Pancreas (tissue), 10 donors: ENCODE data around the gene ZNF766. TPM values are rescaled to one million over a fixed set of nuclear protein-coding genes. Genes with fewer than 3 reads are reported as not detected.
A peak's percentile ranks its signal among the peaks of the same experiment; 100 is the strongest.

Source experiments
- ATAC-seq, 4 donors: fragments of 200-7000 bp; cut with Tn5 transposase; one replicate each; pipeline versions ENCODE4 v1.8.0 to v1.9.1; 2020; ENCODE audit warnings: mild to moderate bottlenecking in 4 of 4, moderate library complexity in 4 of 4
- DNase-seq, 6 donors: peaks; one replicate each; pipeline ENCODE4 v3.0.0-alpha.2; 2020
- FAIRE-seq: peaks from 2 replicates; lab custom pipeline; 2012; peaks lifted over from hg19 to GRCh38; lab: Jason Lieb, UNC
- H3K27ac ChIP-seq, 4 donors: fragments of 200-600 bp; sonication (generic); 1 replicate in 3 of 4; 2 replicates in 1 of 4; pipeline versions ENCODE4 v1.5.0 to v1.8.0; 2020
- H3K27me3 ChIP-seq, 4 donors: fragments of 200-600 bp; one replicate each; pipeline ENCODE4 v1.8.0; 2021
- H3K36me3 ChIP-seq, 3 donors: fragments of 200-600 bp; sonication (generic) in 1 of 3; one replicate each; pipeline versions ENCODE4 v1.5.0 to v1.8.0; 2020 to 2021
- H3K4me1 ChIP-seq, 3 donors: fragments of 200-600 bp; one replicate each; pipeline ENCODE4 v1.8.0; 2021
- H3K4me3 ChIP-seq, 4 donors: fragments of 200-600 bp; sonication (generic) in 2 of 4; one replicate each; pipeline versions ENCODE4 v1.5.0 to v1.8.0; 2020 to 2021
- H3K9me3 ChIP-seq, 4 donors: fragments of 200-600 bp; one replicate each; pipeline ENCODE4 v1.8.0; 2021
- CTCF ChIP-seq, 4 donors: fragments of 200-600 bp; sonication (generic) in 3 of 4; IDR thresholded peaks; one replicate each; pipeline versions ENCODE4 v1.5.0 to v1.8.0; 2021; ENCODE audit warnings: antibody characterized with exemption in 4 of 4
- WGBS, 2 donors: extraction: QIAGEN DNeasy Blood & Tissue Kit; methylation state at CpG; one replicate each; pipeline ENCODE4 v1.1.7; 2013; 5-methylcytosine and 5-hydroxymethylcytosine counted together
- intact Hi-C, 3 donors: fragments of 100-400 bp; cut with DNase I; formaldehyde crosslinking; loops; one replicate each; pipeline versions ENCODE4 v1.11.1 to v1.14.2; 2022
- polyA plus RNA-seq, 2 donors: library from polyadenylated mRNA; stranded (reverse); fragments of 200-250 nt; gene quantifications; one replicate each; pipeline ENCODE4 v1.2.3, GENCODE V29; 2013
- total RNA-seq, 6 donors: library from RNA; stranded (reverse); fragmentation: NEBNext Ultra II Directional in 4 of 6; extraction: Animal tissue kit (Norgen Biotek cat#: 25700) in 4 of 6; gene quantifications; one replicate each; pipeline versions ENCODE4 v1.2.1 to v1.2.4, GENCODE V29; 2021 to 2023
- donor health status: healthy with polysubstance abuse.
- donor health status: DM: no; HTN: no; CAD: no; lungs with moderate emphysema.
- donor health status: DM: no; HTN: no; CAD: no.
- donor health status: control.
- donor health status: control.
- donor health status: Bipolar disorder and iron deficiency.
- donor health status: DM: yes; HTN: yes; CAD: no.
- donor health status: DM: no; HTN: no; CAD: no.
- donor health status: DM: no; HTN: no; CAD: no.
- donor health status: DM: yes; HTN: yes; CAD: no.

ZNF766 gene
- total and polyA plus RNA-seq, 8 donors: 2.1 to 12.5 (median 6.4) TPM

GRCh38 chr19:52230685-52231084 lies 38.7 kb upstream of the ZNF766 start:
- intact Hi-C loops: no loop called here
- ATAC-seq (no peak), FAIRE-seq (no peak), DNase-seq (no peak)
- peaks cover 8 to 28% (median 11%) of the 10 kb centered on the region in 3 donors for H3K36me3 ChIP-seq
- no peaks in the 10 kb centered on the region for H3K27me3 ChIP-seq
- TF ChIP-seq CTCF (IDR thresholded peaks at IDR 0.05): no peak
- no peak overlapping the region for H3K4me3 ChIP-seq
- no peaks in the 10 kb centered on the region for H3K4me1 ChIP-seq
- no peak overlapping the region for H3K27ac ChIP-seq
- no peaks in the 10 kb centered on the region for H3K9me3 ChIP-seq
- 82 to 84% methylated on average over 1 of the region's 1 CpG for WGBS, 2 donors

GRCh38 chr19:52231154-52231910 lies 38.1 kb upstream of the ZNF766 start:
- ATAC-seq: peak in 2 of 4 donors; percentile 25 to 33
- intact Hi-C loops: no loop called here
- no peaks in the 10 kb centered on the region for H3K27me3 ChIP-seq

GRCh38 chr19:52234406-52234805 lies 35.0 kb upstream of the ZNF766 start:
- no peak for FAIRE-seq
- H3K36me3 ChIP-seq: no peaks in the 10 kb centered on the region
- ATAC-seq: no peak
- WGBS, 2 donors: 15 to 21% methylated on average over 2 of the region's 2 CpGs
- no peaks in the 10 kb centered on the region for H3K9me3 ChIP-seq
- H3K4me1 ChIP-seq: no peaks in the 10 kb centered on the region
- H3K27me3 ChIP-seq: no peaks in the 10 kb centered on the region
- H3K27ac ChIP-seq: no peak overlapping the region
- intact Hi-C loops: no loop called here
- H3K4me3 ChIP-seq: no peak overlapping the region
- no peak for TF ChIP-seq CTCF (IDR thresholded peaks at IDR 0.05)
- DNase-seq: no peak

More at GRCh38 chr19:52231154-52231910, 38.1 kb upstream of the ZNF766 start:
- TF ChIP-seq CTCF (IDR thresholded peaks at IDR 0.05): no peak
- FAIRE-seq: no peak
- no peak overlapping the region for H3K27ac ChIP-seq
- H3K4me1 ChIP-seq: no peaks in the 10 kb centered on the region
- 45 to 50% methylated on average over 3 of the region's 3 CpGs for WGBS, 2 donors
- no peaks in the 10 kb centered on the region for H3K9me3 ChIP-seq
- H3K4me3 ChIP-seq: no peak overlapping the region
- H3K36me3 ChIP-seq: peaks cover 5 to 21% (median 6%) of the 10 kb centered on the region in 3 donors
- DNase-seq: no peak

- no peaks in the 10 kb centered on the region for H3K9me3 ChIP-seq
- TF ChIP-seq CTCF (IDR thresholded peaks at IDR 0.05): no peak
- no peak overlapping the region for H3K4me3 ChIP-seq
- DNase-seq (no peak), ATAC-seq (no peak), FAIRE-seq (no peak)
- no peak overlapping the region for H3K27ac ChIP-seq
- WGBS, 2 donors: 43 to 51% methylated on average over 2 of the region's 2 CpGs
- no peaks in the 10 kb centered on the region for H3K27me3 ChIP-seq
- no peaks in the 10 kb centered on the region for H3K36me3 ChIP-seq
- intact Hi-C loops: loop anchor here in 1 of 3 donors (5.0 kb wide), 1 partner anchor 100 kb away; the partner anchor contains the start of gene ZNF616
- H3K4me1 ChIP-seq: no peaks in the 10 kb centered on the region
Measured at GRCh38 chr19:52237197-52237596, 32.2 kb upstream of the ZNF766 start.
